Stimulated activated CD4-positive, alpha-beta T cell treated with anti-CD3 and anti-CD28 coated beads, Interleukin-1b, Interleukin-23, amount 100 ng/mL, for 1 hour (primary cell): ENCODE data around the gene NLRP5.
"Not testable (repeated sequence)": the region's sequence is repeated elsewhere in the genome, so short reads cannot be mapped to it uniquely, and the experiment has no call there.

Experiments
- DNase-seq, 2 donors: peaks; one replicate each; pipeline ENCODE4 v3.0.0-alpha.2; 2020; ENCODE audit warnings: low read depth in 2 of 2

Gene NLRP5

DNA sequence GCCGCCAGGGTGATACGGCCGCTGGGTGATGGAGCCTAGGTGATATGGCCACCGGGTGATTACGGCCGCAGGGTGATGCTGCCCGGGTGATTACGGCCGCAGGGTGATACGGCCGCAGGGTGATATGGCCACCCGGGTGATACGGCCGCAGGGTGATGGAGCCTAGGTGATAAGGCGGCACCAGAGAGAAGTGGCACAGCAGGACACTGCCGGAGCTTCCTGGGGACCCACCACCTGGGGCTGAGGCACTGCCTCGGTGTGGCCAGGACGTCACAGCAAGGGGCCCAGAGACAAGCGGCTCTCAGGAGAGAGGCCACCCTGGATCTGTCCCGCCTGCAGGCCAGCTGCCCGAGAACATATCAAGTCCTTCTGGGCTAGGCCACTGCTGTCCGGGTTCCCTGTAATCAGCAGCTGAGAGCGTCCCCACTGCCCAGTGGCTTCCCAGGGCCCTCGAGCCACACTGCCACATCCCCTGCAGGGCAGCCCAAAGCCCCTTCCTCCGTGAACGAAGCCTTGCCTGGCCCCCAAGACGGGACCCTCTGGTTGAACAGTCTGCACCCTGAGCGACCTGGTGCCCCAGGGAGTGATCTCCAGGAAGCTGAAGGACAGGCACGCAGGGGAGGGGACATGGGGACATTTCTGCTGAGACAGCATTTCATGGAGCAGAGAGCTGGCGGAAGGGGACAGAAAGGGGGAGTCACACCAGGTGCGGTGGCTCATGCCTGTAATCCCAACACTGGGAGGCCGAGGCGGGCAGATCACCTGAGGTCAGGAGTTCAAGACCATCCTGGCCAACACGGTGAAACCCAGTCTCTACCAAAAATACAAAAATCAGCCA lies 112.4 kb downstream of the NLRP5 start:
- no peak for DNase-seq

DNA sequence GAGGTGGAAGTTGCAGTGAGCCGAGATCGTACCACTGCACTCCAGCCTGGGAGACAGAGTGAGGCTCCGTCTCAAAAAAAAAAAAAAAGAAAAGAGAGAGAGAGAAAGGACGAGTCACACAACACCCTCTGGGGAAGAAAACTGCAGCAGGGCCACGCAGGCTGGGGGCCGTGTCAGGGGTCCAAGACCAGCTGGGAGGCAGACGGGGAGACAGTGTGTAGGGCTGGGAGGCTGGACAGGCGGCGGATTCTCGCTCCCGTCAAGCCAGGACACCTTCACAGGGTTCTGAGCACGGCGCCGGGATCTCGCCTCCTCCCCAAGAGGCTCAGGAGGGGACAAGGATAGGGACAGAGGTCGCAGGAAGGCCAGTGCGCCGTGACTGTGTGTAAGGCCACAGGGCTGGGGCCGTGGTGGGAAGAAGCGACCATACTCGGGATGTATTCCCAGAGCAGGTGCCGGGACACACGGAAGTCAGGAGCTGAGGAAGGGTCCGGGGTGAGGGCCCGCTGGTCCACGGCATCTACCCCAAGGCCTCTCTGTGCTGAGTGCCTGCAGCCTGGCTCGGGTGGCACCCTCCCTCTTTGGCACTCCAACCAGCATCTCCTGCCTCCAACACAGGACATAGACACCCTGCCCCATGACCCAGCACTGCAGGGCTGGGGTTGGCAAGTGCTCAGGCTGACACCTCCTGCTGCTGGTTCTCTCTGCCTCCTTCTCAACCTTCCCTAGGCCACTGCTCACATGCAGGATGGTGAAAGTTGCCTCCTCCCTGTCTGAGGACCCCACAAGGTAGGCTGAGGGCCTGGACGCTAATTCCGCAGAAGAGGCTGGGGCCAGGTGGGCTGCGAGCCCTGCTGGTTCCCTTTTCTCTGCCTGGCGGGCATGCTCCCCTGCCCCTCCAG lies 113.3 kb downstream of the NLRP5 start:
- no peak for DNase-seq

DNA sequence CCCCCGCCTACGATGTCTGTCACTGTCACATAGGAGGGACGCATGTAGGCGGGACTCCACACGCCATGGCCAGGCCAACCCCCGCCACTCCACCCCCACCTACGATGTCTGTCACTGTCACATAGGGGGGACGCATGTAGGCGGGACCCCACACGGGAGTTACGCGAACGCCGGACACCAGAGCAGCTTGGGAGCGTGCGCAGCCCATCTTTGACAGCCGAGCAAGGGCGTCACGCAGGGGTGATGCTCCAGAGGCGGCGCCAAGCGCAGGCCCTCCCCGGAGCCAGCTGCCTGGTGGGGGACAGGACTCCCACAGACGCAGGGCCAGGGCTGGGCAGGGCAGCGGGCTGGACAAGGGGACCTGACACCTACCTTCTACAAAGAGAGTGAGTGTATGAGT lies 114.5 kb downstream of the NLRP5 start:
- no peak for DNase-seq

DNA sequence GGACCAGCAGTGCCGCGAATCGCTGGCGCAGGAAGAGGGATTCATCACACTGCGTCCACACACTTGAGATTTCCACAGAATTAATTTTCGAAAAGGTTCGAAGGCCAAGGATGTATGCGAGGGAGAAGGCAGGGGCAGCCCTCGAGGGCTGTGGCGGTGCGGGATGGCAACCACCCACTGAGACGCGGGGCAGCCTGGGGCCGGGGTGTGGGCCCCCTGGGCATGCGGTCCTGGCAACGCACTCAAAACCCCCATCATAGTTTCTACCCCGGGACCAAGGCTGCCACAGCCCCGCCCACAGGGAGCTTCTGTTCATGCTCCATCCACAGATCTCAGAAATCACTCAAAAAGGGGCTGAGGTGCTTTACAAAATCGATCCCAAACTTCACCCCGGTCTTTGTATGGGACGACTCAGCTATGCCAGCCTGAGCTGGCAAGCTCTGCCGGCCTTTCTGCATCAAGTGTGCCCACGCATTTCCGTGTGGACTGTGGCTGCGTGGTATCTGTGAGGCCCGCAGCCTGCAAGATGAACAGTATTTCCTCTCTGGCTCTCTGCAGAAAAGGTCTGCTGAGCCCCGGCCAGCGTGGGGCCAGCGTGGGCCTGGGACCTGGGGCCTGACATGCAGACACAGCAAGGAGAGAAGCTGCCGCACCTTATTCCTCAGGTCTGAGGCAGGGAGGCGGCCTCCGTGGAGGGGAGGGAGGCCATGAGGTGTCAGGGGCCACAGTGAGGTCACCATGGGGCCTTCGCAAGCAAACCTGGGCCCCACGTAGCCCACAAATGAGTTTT lies 115.4 kb downstream of the NLRP5 start:
- no peak for DNase-seq

DNA sequence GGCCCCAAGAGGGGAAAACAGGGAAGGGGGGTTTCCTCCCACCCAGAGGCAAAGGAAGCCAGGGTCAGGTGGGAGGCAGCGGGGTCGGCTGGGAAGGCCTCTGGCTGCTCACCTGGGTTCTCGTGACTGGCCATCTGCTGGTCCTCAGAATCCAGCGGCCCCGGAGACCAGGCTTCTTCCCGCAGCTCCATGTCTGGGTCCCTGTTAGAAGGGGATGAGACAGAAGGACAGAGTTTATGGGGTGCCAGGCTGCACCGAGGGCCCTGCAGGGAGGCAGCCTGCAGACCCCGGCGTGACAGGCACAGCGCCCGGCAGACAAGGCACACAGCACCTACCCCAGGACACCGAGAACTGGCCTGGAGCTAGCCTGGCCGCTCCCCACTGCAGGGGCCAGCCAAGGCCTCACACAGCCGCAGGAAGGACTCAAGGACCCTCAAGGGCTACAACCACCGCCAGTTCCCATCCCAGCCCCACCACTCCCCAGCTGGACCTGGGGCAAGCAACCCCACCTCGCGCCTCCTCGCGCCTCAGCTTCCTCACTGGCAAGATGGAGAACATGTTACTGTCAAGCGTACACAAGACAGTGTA lies 116.5 kb downstream of the NLRP5 start:
- no peak for DNase-seq

DNA sequence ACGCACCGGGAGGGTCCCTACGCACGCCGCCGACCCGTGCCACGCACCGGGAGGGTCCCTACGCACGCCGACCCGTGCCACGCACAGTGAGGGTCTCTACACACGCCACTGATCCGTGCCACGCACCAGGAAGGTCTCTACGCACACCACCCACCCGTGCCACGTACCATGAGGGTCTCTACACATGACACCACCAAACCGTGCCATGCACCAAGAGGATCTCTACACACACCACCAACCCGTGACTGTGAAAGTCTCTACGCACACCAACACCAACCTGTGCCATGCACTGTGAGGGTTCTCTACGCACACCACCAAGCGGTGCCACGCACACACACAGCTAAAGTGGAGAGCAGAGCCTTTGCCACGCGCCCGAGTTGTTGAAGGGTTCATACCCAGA lies 117.8 kb downstream of the NLRP5 start:
- no peak for DNase-seq

DNA sequence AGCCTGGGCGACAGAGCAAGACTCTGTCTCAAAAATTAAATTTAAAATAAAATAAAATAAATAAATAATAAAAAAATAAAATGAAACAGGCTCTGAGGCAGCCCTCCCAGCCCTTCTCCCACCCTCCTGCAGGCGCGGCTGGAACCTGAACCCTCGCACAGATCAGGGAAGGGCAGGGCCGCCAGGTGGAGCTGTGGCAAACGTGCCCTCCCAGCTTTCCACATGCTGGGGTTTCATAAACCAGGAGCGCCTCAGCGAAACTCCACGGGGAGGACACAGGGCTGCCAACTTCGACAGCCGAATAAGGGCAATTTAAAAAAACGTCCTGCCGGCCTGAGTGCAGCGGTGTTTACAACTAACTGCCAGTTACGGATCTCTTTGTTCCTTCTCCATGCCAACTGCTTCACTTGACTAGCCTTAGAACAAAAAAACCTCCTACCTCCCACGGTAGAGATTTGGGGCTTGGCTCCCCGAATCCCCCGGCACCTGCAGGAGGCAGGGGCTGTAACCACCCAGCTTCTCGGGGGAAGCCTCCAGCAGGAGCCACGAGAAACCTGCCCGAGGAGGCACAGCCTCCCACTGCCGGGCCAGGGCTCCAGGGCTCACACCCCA lies 118.6 kb downstream of the NLRP5 start:
- DNase-seq: peak in 1 of 2 donors; percentile 24

DNA sequence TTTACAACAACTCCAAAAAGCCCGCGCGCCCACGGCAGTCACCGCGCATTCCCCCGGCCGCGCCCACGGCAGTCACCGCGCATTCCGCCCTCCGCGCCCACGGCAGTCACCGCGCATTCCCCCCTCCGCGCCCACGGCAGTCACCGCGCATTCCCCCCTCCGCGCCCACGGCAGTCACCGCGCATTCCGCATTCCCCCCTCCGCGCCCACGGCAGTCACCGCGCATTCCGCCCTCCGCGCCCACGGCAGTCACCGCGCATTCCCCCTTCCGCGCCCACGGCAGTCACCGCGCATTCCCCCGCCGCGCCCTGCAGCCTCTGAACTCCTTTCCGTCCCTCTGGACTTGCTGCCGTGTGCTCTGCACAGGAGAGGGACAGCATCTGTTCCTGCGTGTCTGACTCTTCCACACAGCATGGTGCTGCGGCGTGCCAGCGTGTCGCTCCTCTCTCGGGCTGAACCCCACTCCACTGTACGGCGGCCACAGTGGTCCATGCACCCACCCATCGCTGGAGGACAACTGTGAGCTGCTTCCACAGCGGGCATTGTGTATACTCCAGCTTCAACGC lies 119.3 kb downstream of the NLRP5 start:
- DNase-seq: not testable (repeated sequence)

DNA sequence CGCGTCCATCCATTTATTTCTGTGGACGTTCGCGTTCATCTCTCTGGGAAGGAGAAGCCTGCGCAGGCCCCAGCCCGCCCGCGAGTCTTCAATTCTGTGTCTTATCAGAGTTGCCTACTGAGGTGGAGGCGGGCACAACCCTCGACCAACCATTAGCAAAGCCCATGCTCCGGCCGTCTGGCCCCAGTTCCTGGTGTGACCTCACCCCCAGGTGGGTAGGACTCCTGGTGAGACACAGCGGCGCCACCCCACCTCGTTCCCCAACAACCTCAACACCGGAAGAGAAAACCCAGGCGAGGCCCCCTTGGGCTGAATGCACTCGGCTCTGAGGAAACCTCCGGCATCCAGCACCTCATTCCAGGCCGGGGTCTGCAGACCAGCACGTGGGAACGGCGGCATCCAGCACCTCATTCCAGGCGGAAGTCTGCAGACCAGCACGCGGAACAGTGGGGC lies 119.8 kb downstream of the NLRP5 start:
- no peak for DNase-seq

DNA sequence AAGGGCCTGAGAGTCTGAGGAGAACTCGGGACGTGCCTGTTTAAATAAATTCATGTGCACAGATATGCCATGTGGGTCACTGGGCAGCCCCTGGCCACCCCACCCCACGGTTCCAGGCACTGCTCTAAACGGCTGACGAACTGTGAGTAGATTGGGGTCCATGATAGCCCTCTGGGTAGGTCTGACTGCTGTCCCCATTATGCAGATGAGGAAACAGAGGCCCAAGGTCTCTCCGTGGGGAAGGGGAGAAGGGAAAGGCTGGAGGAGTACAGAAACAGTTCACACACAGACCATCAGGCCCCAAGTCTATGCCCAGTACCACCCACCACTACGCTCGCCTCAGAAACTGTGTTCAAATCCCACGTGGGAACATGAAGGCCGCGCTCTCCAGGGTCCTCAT lies 120.4 kb downstream of the NLRP5 start:
- DNase-seq: no peak

DNA sequence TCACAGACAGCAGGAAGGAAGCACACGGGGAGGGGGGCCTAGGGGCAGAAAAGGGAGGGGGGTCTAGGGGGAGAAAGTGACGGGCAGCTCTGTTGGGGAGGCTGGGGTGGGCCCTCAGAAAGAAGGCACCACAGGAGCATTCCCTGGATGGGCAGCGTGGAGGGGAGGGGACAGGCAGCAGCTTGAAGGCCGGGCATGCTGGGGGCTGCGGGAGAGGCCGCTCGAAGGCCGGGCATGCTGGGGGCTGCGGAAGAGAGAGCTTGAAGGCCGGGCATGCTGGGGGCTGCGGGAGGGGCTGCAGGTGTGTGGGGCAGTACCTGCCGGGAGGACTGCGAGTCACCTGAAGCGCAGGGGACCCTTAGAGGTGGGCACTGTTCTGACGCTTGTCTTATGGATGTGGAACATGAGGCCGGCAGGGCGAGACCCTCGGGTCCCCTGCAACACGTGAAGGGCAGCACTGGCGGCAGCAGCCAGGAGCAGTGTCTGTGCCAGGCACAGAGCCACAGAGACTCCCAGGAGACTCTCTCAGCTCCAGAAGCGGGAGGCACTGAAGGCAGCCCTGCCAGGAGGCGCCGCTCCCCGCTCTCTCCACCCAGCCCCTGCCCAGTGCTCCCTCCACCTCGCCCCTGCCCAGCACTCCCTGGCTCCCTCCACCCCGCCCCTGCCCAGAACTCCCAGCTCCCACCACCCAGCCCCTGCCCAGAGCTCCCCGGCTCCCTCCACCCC lies 121.2 kb downstream of the NLRP5 start:
- DNase-seq: no peak

DNA sequence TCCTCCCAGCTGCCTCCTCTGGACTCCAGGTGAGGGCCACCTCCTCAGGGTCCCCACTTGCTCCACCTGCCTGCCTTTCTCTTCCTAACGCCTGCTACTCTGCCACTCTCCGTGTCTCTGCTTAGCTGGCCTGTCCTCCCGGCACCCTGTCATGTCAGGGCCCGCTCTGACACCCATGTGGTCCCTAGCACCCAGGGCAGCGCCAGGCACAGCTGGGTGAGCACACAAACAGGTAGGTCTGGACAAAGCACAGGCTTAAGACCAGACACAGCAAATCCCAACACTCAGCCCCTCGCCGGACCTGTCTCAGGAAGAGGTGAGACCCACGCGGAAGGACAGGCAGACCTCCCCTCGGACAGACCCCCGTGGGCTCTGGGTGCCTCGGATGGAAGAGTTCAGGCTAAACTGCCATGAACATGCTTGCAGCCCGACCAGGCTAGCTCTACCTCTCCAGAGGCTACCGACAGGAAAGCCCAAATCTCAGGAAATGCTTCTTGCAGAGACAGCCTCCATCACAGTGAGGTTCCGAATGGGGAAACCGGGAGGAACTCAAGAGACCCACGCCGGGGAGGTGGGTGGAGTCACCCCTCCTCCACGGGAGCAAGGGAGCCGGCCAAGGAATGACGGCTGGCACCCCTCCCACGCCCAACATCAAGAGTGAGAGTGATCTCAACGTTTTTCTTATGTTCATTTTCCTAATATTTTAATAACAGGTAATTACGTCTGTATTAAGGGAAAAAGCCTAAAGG lies 122.0 kb downstream of the NLRP5 start:
- DNase-seq: no peak

DNA sequence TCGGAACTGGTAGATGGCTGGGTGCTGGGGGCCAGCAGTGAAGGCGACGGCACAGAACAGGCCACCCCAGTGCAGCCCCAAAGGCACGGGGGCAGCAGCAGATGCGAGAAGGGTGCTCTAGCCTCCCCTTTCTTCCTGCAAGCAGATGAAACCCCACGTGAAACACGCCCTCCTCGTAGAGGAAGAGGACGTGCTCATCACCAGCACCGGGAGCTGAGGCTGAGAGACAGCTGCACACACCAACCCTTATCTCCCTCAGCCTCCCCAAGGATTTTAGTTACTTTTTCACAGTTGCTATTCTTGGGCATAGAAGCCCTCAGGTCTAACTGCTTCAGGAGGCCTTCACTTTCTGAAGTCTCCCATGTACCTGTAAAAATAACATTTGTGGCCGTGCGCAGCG lies 122.7 kb downstream of the NLRP5 start:
- no peak for DNase-seq

DNA sequence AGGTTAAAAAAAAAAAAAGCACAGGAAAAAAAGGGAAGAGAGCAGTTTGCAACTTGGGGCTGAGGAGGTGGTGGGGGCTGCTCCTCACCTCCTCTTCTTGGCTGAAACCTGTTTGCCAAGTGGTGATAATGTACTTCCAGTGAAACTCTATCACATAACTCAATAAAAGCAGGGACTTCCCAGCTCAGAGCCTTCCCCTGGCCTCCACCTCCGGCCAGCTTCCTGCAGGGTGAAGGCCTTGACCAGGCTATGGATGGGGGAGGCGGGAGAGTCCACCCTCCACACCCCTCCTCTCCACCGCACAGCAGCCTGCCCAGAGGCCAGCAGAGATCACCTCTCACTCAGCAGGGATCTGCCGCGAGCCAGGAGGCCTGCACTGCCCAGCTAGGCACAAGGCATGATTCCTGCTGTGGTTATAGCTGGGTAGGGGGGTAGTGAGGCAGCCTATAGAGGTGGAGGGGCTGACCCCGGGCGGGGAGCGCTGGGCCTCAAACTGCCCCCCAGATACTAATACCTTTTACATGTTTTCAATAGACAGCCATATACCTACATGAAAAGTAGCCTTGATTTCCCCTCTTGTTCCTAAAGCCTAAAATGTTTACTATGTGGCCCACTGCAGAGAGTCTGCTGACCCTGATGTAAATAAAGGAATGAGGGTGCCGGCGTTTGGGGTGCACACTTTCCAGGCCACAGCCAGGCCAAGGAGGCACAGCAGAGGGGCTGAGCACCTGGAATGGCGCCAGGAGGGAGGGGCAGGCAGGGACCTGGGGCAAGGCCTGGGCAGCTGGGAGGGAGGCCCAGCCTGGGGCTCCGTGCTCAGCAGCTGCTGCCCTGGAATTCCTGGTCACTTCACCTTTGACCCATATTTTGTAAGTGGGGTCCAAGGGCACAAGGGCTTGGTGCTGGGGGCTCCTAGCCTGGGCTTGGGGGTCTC lies 124.2 kb downstream of the NLRP5 start:
- DNase-seq: no peak
